GM03348 (cell line): ENCODE results near the gene PDE4D.
"Not testable (repeated sequence)": the region's sequence is repeated elsewhere in the genome, so short reads cannot be mapped to it uniquely, and the experiment has no call there.

ENCODE experiments used
- DNase-seq: peaks from one replicate; pipeline ENCODE4 v3.0.0; 2012; ENCODE audit warnings: low spot score

Gene PDE4D

GRCh38 chr5:59326596-59326995, 566.9 kb downstream of the PDE4D start:
- no peak for DNase-seq

- no peak for DNase-seq
Observed at GRCh38 chr5:59325070-59325469, 568.5 kb downstream of the PDE4D start.

GRCh38 chr5:59322894-59323293, 570.6 kb downstream of the PDE4D start:
- DNase-seq = no peak

- DNase-seq = no peak
Observed at GRCh38 chr5:59322058-59322457, 571.5 kb downstream of the PDE4D start.

- no peak for DNase-seq
Observed at GRCh38 chr5:59321642-59322041, 571.9 kb downstream of the PDE4D start.

GRCh38 chr5:59320420-59320819, 573.1 kb downstream of the PDE4D start:
- no peak for DNase-seq

GRCh38 chr5:59319250-59319649, 574.3 kb downstream of the PDE4D start:
- DNase-seq = no peak

- DNase-seq = no peak
Observed at GRCh38 chr5:59317774-59318205, 575.7 kb downstream of the PDE4D start.

- DNase-seq = no peak
Observed at GRCh38 chr5:59317023-59317773, 576.3 kb downstream of the PDE4D start.

GRCh38 chr5:59312223-59312622, 581.3 kb downstream of the PDE4D start:
- DNase-seq = no peak

- DNase-seq = not testable (repeated sequence)
Observed at GRCh38 chr5:59308685-59309084, 584.8 kb downstream of the PDE4D start.

- not testable (repeated sequence) for DNase-seq
Observed at GRCh38 chr5:59303289-59303716, 590.2 kb downstream of the PDE4D start.

- DNase-seq = not testable (repeated sequence)
Observed at GRCh38 chr5:59302509-59302908, 591.0 kb downstream of the PDE4D start.

- no peak for DNase-seq
Observed at GRCh38 chr5:59301727-59302126, 591.8 kb downstream of the PDE4D start.

GRCh38 chr5:59300930-59301329, 592.6 kb downstream of the PDE4D start:
- no peak for DNase-seq

- no peak for DNase-seq
Observed at GRCh38 chr5:59299006-59299405, 594.5 kb downstream of the PDE4D start.

GRCh38 chr5:59296317-59297264, 596.9 kb downstream of the PDE4D start:
- DNase-seq = peak; percentile 23

- DNase-seq = no peak
Observed at GRCh38 chr5:59293700-59294099, 599.8 kb downstream of the PDE4D start.

GRCh38 chr5:59291941-59292340, 601.6 kb downstream of the PDE4D start:
- no peak for DNase-seq

GRCh38 chr5:59287884-59288283, 605.6 kb downstream of the PDE4D start:
- DNase-seq = no peak

- no peak for DNase-seq
Observed at GRCh38 chr5:59287361-59287760, 606.2 kb downstream of the PDE4D start.

- DNase-seq = no peak
Observed at GRCh38 chr5:59286510-59286909, 607.0 kb downstream of the PDE4D start.
